HEK293T (cell line): ENCODE data around the gene KIF5C.

ENCODE experiments used
- CTCF ChIA-PET: fragments of 350-600 bp; formaldehyde crosslinking; extraction: SDS; loops from one replicate; lab custom pipeline; 2021; ENCODE audit warnings: antibody characterized with exemption, inconsistent platforms; lab: Yijun Ruan, JAX
- POLR2A ChIA-PET: fragments of 350-600 bp; formaldehyde crosslinking; extraction: SDS; loops from one replicate; lab custom pipeline; 2020; ENCODE audit warnings: antibody characterized with exemption, inconsistent platforms; lab: Yijun Ruan, JAX
- DNase-seq: peaks from one replicate; pipeline ENCODE4 v3.0.0; 2012; ENCODE audit warnings: mixed read lengths; ENCODE audit errors: extremely low spot score
- ARNT ChIP-seq: fragments of 450-650 bp; IDR thresholded peaks from 2 replicates; pipeline ENCODE4 v1.6.1; 2017; ENCODE audit warnings: mild to moderate bottlenecking
- BHLHE40 ChIP-seq: fragments of 450-650 bp; IDR thresholded peaks from 2 replicates; pipeline ENCODE4 v1.6.1; 2016; ENCODE audit warnings: mild to moderate bottlenecking, moderate library complexity, borderline replicate concordance
- CTBP1 ChIP-seq: fragments of 450-650 bp; IDR thresholded peaks from 2 replicates; pipeline ENCODE4 v1.6.1; 2016; ENCODE audit warnings: borderline replicate concordance
- ELF4 ChIP-seq: fragments of 450-650 bp; IDR thresholded peaks from 2 replicates; pipeline ENCODE4 v1.6.1; 2017; ENCODE audit warnings: antibody characterized with exemption
- FOXA1 ChIP-seq: fragments of 450-650 bp; IDR thresholded peaks from 2 replicates; pipeline ENCODE4 v1.6.1; 2016; ENCODE audit warnings: mild to moderate bottlenecking
- FOXK2 ChIP-seq: fragments of 450-650 bp; IDR thresholded peaks from 2 replicates; pipeline ENCODE4 v1.6.1; 2016; ENCODE audit warnings: mild to moderate bottlenecking
- FOXM1 ChIP-seq: fragments of 450-650 bp; IDR thresholded peaks from 2 replicates; pipeline ENCODE4 v1.6.1; 2017; ENCODE audit warnings: mild to moderate bottlenecking, borderline replicate concordance
- HDGF ChIP-seq: fragments of 450-650 bp; IDR thresholded peaks from 2 replicates; pipeline ENCODE4 v1.6.1; 2017; ENCODE audit warnings: antibody characterized with exemption, borderline replicate concordance
- L3MBTL2 ChIP-seq: fragments of 450-650 bp; conservative IDR thresholded peaks from 2 replicates; pipeline ENCODE4 v1.6.1; 2016; ENCODE audit warnings: mild to moderate bottlenecking
- LEF1 ChIP-seq: fragments of 450-650 bp; IDR thresholded peaks from 2 replicates; pipeline ENCODE4 v1.6.1; 2017; ENCODE audit warnings: mild to moderate bottlenecking, borderline replicate concordance
- NFRKB ChIP-seq: fragments of 450-650 bp; IDR thresholded peaks from 2 replicates; pipeline ENCODE4 v1.6.1; 2016; ENCODE audit warnings: mild to moderate bottlenecking, moderate library complexity
- PKNOX1 ChIP-seq: fragments of 450-650 bp; IDR thresholded peaks from 2 replicates; pipeline ENCODE4 v1.6.1; 2016
- SP1 ChIP-seq: fragments of 450-650 bp; IDR thresholded peaks from 2 replicates; pipeline ENCODE4 v1.6.1; 2017
- SUZ12 ChIP-seq: fragments of 450-650 bp; IDR thresholded peaks from 2 replicates; pipeline ENCODE4 v1.6.1; 2016; ENCODE audit warnings: mild to moderate bottlenecking
- TARDBP ChIP-seq: fragments of 450-650 bp; IDR thresholded peaks from 2 replicates; pipeline ENCODE4 v1.6.1; 2016
- ZNF384 ChIP-seq: fragments of 450-650 bp; IDR thresholded peaks from 2 replicates; pipeline ENCODE4 v1.6.1; 2016

KIF5C gene

GRCh38 chr2:148930046-148930775, 55.2 kb downstream of the KIF5C start:
- DNase-seq: no peak
- ChIA-PET CTCF (no interaction called here), POLR2A (no interaction called here)
- TF ChIP-seq PKNOX1 (no peak), SP1 (no peak), FOXM1 (no peak)

GRCh38 chr2:148932536-148932935, 57.5 kb downstream of the KIF5C start:
- POLR2A ChIA-PET: no interaction called here
- CTCF ChIA-PET: no interaction called here
- no peak for DNase-seq
- TF ChIP-seq TARDBP (no peak), SP1 (no peak), FOXK2 (no peak), HDGF (no peak), SUZ12 (no peak), LEF1 (no peak), PKNOX1 (no peak), NFRKB (no peak), FOXA1 (no peak), ARNT (no peak), ZNF384 (no peak), CTBP1 (no peak), FOXM1 (no peak), L3MBTL2 (no peak), BHLHE40 (no peak), ELF4 (no peak)

- ChIA-PET POLR2A (no interaction called here), CTCF (no interaction called here)
- DNase-seq: no peak
- TF ChIP-seq LEF1 (no peak), PKNOX1 (no peak), SUZ12 (no peak), HDGF (no peak), SP1 (no peak), FOXK2 (no peak), BHLHE40 (no peak), ZNF384 (no peak)
Measured at GRCh38 chr2:148933456-148933855, 58.4 kb downstream of the KIF5C start.

GRCh38 chr2:148935791-148936190, 60.8 kb downstream of the KIF5C start:
- CTCF ChIA-PET: no interaction called here
- no peak for DNase-seq
- TF ChIP-seq BHLHE40 (no peak), FOXK2 (no peak)
- POLR2A ChIA-PET: no interaction called here

GRCh38 chr2:148936857-148937450, 61.9 kb downstream of the KIF5C start:
- TF ChIP-seq L3MBTL2 (no peak), PKNOX1 (peak; percentile 76)
- peak; percentile 10 for DNase-seq
- POLR2A ChIA-PET: no interaction called here
- CTCF ChIA-PET: no interaction called here

GRCh38 chr2:148939271-148939670, 64.2 kb downstream of the KIF5C start:
- ChIA-PET CTCF (no interaction called here), POLR2A (no interaction called here)
- TF ChIP-seq ZNF384: no peak
- TF ChIP-seq FOXM1: no peak
- TF ChIP-seq L3MBTL2: no peak
- TF ChIP-seq BHLHE40: no peak
- TF ChIP-seq SP1: no peak
- no peak for TF ChIP-seq FOXA1
- no peak for TF ChIP-seq TARDBP
- TF ChIP-seq FOXK2: no peak
- no peak for DNase-seq

GRCh38 chr2:148943097-148943496, 68.1 kb downstream of the KIF5C start:
- no peak for TF ChIP-seq BHLHE40
- TF ChIP-seq HDGF: no peak
- no peak for TF ChIP-seq ELF4
- no peak for TF ChIP-seq FOXK2
- TF ChIP-seq NFRKB: no peak
- ChIA-PET POLR2A (no interaction called here), CTCF (no interaction called here)
- no peak for DNase-seq
